ENCODE measurements around the gene NEDD4.
A peak's percentile ranks its signal among the peaks of the same experiment; 100 is the strongest.
"Not testable (repeated sequence)": the region's sequence is repeated elsewhere in the genome, so short reads cannot be mapped to it uniquely, and the experiment has no call there.

The NEDD4 gene

GRCh38 chr15:55823191-55823670 is 170.2 kb downstream of the NEDD4 start:
- peak; percentile 98 for DNase-seq (ENCODE audit: low read depth)
- no peak overlapping the region for H3K4me3 ChIP-seq (ENCODE audit: low read length)
- no peak for TF ChIP-seq CTCF (conservative IDR thresholded peaks at IDR 0.05; ENCODE audit: low read depth, low read length)

- not testable (repeated sequence) for H3K4me3 ChIP-seq (ENCODE audit: low read length)
Observed at GRCh38 chr15:55821740-55822139, 171.7 kb downstream of the NEDD4 start.

GRCh38 chr15:55820043-55820442 is 173.4 kb downstream of the NEDD4 start:
- no peak for TF ChIP-seq CTCF (conservative IDR thresholded peaks at IDR 0.05; ENCODE audit: low read depth, low read length)
- no peak overlapping the region for H3K4me3 ChIP-seq (ENCODE audit: low read length)
- DNase-seq (ENCODE audit: low read depth): no peak

More at GRCh38 chr15:55821740-55822139, 171.7 kb downstream of the NEDD4 start:
- not testable (repeated sequence) for DNase-seq (ENCODE audit: low read depth)

- no peak for TF ChIP-seq CTCF (conservative IDR thresholded peaks at IDR 0.05; ENCODE audit: low read depth, low read length)
- no peak overlapping the region for H3K4me3 ChIP-seq (ENCODE audit: low read length)
- no peak for DNase-seq (ENCODE audit: low read depth)
Observed at GRCh38 chr15:55819397-55820034, 173.9 kb downstream of the NEDD4 start.

GRCh38 chr15:55816017-55816416 is 177.4 kb downstream of the NEDD4 start:
- no peak overlapping the region for H3K4me3 ChIP-seq (ENCODE audit: low read length)
- DNase-seq (ENCODE audit: low read depth): no peak
- TF ChIP-seq CTCF (conservative IDR thresholded peaks at IDR 0.05; ENCODE audit: low read depth, low read length): no peak

- DNase-seq (ENCODE audit: low read depth): no peak
- H3K4me3 ChIP-seq (ENCODE audit: low read length): no peak overlapping the region
- peak; percentile 33 for TF ChIP-seq CTCF (conservative IDR thresholded peaks at IDR 0.05; ENCODE audit: low read depth, low read length)
Observed at GRCh38 chr15:55802600-55803376, 190.6 kb downstream of the NEDD4 start.

GRCh38 chr15:55800216-55800615 is 193.2 kb downstream of the NEDD4 start:
- TF ChIP-seq CTCF (conservative IDR thresholded peaks at IDR 0.05; ENCODE audit: low read depth, low read length): no peak
- no peak for DNase-seq (ENCODE audit: low read depth)
- H3K4me3 ChIP-seq (ENCODE audit: low read length): no peak overlapping the region

Measured in retinal pigment epithelial cell (primary cell).